K562 (cell line): ENCODE measurements around the gene AMT.
"Not testable (repeated sequence)": the region's sequence is repeated elsewhere in the genome, so short reads cannot be mapped to it uniquely, and the experiment has no call there.

Experiments
- EZH2 ChIP-seq: IDR thresholded peaks from 2 replicates; pipeline ENCODE4 v1.6.1; 2012; ENCODE audit warnings: low read depth, mild to moderate bottlenecking, inconsistent platforms, low read length, borderline replicate concordance
- TF ChIP-seq, protein P1 (sequence below): sonication (generic); formaldehyde crosslinking; IDR thresholded peaks from 2 replicates; pipeline ENCODE4 v1.9.0; 2022; ENCODE audit warnings: mild to moderate bottlenecking, missing genetic modification reagents

DNA sequence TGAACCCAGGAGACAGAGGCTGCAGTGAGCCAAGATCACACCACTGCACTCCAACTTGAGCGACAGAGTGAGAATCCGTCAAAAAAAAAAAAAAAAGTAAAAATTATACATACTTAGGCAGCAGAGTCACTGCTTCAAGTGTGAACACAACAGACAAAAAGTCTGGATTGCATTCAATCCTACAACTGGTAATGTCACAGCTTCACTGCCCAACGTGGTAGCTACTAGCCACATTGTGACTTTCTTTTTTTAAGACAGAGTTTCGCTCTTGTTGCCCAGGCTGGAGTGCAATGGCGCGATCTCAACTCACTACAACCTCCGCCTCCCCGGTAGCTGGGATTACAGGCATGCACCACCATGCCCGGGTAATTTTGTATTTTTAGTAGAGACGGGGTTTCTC, 31.0 kb downstream of the AMT start:
- TF ChIP-seq, protein P1, sequence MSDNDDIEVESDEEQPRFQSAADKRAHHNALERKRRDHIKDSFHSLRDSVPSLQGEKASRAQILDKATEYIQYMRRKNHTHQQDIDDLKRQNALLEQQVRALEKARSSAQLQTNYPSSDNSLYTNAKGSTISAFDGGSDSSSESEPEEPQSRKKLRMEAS: not testable (repeated sequence)
- TF ChIP-seq EZH2: not testable (repeated sequence)
